ENCODE results near the gene MR1.

- TF ChIP-seq, protein P1, sequence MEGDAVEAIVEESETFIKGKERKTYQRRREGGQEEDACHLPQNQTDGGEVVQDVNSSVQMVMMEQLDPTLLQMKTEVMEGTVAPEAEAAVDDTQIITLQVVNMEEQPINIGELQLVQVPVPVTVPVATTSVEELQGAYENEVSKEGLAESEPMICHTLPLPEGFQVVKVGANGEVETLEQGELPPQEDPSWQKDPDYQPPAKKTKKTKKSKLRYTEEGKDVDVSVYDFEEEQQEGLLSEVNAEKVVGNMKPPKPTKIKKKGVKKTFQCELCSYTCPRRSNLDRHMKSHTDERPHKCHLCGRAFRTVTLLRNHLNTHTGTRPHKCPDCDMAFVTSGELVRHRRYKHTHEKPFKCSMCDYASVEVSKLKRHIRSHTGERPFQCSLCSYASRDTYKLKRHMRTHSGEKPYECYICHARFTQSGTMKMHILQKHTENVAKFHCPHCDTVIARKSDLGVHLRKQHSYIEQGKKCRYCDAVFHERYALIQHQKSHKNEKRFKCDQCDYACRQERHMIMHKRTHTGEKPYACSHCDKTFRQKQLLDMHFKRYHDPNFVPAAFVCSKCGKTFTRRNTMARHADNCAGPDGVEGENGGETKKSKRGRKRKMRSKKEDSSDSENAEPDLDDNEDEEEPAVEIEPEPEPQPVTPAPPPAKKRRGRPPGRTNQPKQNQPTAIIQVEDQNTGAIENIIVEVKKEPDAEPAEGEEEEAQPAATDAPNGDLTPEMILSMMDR (IDR thresholded peaks at IDR 0.05): no peak
- TF ChIP-seq POLR2A (IDR thresholded peaks at IDR 0.05): no peak
Measured at GRCh38 chr1:181043025-181043888, 9.5 kb downstream of the MR1 start.

Measured in Peyer's patch (tissue), 4 donors.